HEK293T (cell line): Measurements from ENCODE around the gene TMOD1.

ENCODE experiments used
- CTCF ChIA-PET: fragments of 350-600 bp; formaldehyde crosslinking; extraction: SDS; loops from one replicate; lab custom pipeline; 2021; ENCODE audit warnings: antibody characterized with exemption, inconsistent platforms; lab: Yijun Ruan, JAX
- POLR2A ChIA-PET: fragments of 350-600 bp; formaldehyde crosslinking; extraction: SDS; loops from one replicate; lab custom pipeline; 2020; ENCODE audit warnings: antibody characterized with exemption, inconsistent platforms; lab: Yijun Ruan, JAX
- DNase-seq: peaks from one replicate; pipeline ENCODE4 v3.0.0; 2012; ENCODE audit warnings: mixed read lengths; ENCODE audit errors: extremely low spot score
- ARNT ChIP-seq: fragments of 450-650 bp; IDR thresholded peaks from 2 replicates; pipeline ENCODE4 v1.6.1; 2017; ENCODE audit warnings: mild to moderate bottlenecking
- BHLHE40 ChIP-seq: fragments of 450-650 bp; IDR thresholded peaks from 2 replicates; pipeline ENCODE4 v1.6.1; 2016; ENCODE audit warnings: mild to moderate bottlenecking, moderate library complexity, borderline replicate concordance
- CTBP1 ChIP-seq: fragments of 450-650 bp; IDR thresholded peaks from 2 replicates; pipeline ENCODE4 v1.6.1; 2016; ENCODE audit warnings: borderline replicate concordance
- ELF4 ChIP-seq: fragments of 450-650 bp; IDR thresholded peaks from 2 replicates; pipeline ENCODE4 v1.6.1; 2017; ENCODE audit warnings: antibody characterized with exemption
- FOXA1 ChIP-seq: fragments of 450-650 bp; IDR thresholded peaks from 2 replicates; pipeline ENCODE4 v1.6.1; 2016; ENCODE audit warnings: mild to moderate bottlenecking
- FOXK2 ChIP-seq: fragments of 450-650 bp; IDR thresholded peaks from 2 replicates; pipeline ENCODE4 v1.6.1; 2016; ENCODE audit warnings: mild to moderate bottlenecking
- FOXM1 ChIP-seq: fragments of 450-650 bp; IDR thresholded peaks from 2 replicates; pipeline ENCODE4 v1.6.1; 2017; ENCODE audit warnings: mild to moderate bottlenecking, borderline replicate concordance
- HDGF ChIP-seq: fragments of 450-650 bp; IDR thresholded peaks from 2 replicates; pipeline ENCODE4 v1.6.1; 2017; ENCODE audit warnings: antibody characterized with exemption, borderline replicate concordance
- L3MBTL2 ChIP-seq: fragments of 450-650 bp; conservative IDR thresholded peaks from 2 replicates; pipeline ENCODE4 v1.6.1; 2016; ENCODE audit warnings: mild to moderate bottlenecking
- LEF1 ChIP-seq: fragments of 450-650 bp; IDR thresholded peaks from 2 replicates; pipeline ENCODE4 v1.6.1; 2017; ENCODE audit warnings: mild to moderate bottlenecking, borderline replicate concordance
- NFRKB ChIP-seq: fragments of 450-650 bp; IDR thresholded peaks from 2 replicates; pipeline ENCODE4 v1.6.1; 2016; ENCODE audit warnings: mild to moderate bottlenecking, moderate library complexity
- PKNOX1 ChIP-seq: fragments of 450-650 bp; IDR thresholded peaks from 2 replicates; pipeline ENCODE4 v1.6.1; 2016
- SP1 ChIP-seq: fragments of 450-650 bp; IDR thresholded peaks from 2 replicates; pipeline ENCODE4 v1.6.1; 2017
- SUZ12 ChIP-seq: fragments of 450-650 bp; IDR thresholded peaks from 2 replicates; pipeline ENCODE4 v1.6.1; 2016; ENCODE audit warnings: mild to moderate bottlenecking
- TARDBP ChIP-seq: fragments of 450-650 bp; IDR thresholded peaks from 2 replicates; pipeline ENCODE4 v1.6.1; 2016
- ZNF384 ChIP-seq: fragments of 450-650 bp; IDR thresholded peaks from 2 replicates; pipeline ENCODE4 v1.6.1; 2016

The TMOD1 gene

DNA sequence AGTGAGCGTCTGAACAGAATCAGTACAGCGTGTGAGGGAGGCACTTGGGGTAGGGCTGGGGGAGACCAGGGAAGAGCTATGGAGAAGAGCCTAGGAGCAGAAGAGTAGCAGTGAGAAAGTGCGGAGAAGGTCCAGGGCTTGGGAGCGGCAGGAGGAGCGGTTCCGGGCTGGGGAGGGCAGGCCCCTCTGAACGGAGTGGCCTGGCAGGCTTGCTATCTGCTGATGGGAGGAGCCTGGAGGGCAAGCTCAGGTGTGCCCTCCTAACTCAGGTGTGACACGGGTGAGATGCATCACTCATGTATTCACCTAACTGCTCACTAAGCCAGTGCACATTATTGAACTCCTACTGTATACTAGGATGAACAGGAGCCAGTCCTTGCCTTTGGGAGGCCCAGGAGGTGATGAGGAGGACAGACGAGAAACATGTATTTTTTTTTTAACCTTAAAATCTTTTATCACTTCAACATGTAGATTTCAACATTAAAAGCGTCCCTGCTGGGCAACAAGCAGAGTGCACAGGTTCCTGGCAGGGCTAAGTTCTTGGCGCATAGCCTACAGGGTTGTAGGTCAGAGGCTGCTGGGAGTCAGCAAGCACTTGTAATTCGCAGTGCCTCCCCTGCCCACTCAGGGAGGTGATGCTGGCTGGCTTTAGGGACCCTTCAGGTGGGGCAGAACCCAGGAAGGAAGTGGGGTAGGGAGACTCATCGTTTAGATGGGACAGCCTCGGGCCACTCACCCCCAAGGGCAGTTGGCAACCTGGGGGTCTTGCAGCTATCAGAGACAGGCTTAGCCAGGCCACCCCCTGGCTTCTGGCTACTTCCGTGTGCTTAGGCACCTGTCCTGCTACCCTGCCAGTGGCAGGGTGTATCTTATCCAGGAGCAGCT lies 55.5 kb downstream of the TMOD1 start:
- no peak for TF ChIP-seq FOXM1
- TF ChIP-seq PKNOX1, result no peak
- no peak for TF ChIP-seq FOXA1
- TF ChIP-seq LEF1, result no peak
- TF ChIP-seq HDGF, result no peak
- no peak for TF ChIP-seq ELF4
- TF ChIP-seq BHLHE40, result no peak
- TF ChIP-seq ARNT, result no peak
- no peak for TF ChIP-seq FOXK2
- TF ChIP-seq L3MBTL2, result no peak
- no peak for TF ChIP-seq NFRKB
- no peak for TF ChIP-seq CTBP1
- no peak for TF ChIP-seq SP1
- ChIA-PET POLR2A (no interaction called here), CTCF (no interaction called here)

DNA sequence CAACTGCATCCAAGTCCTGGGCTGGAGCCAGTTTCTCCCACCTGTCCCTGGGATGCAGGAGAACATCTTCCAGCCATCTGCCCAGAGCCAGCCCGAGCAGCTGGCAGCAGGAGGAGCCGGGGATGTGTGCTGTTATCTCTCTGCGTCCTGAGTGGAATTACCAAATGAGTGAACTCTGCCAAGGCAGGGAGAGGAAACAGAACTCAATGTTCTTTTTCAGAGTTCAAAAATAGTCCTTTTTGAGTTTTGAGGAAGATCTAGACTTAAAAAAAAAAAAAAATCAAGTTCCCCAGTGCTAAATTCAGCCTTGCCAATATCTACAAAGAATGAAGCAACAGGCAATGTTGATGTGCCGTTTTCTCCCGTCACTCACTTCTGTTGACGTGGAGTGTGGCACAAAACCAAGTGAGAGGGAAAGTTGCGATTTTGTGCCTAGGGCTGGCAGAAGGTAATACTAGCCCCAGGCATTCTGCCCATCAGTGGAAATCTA lies 56.2 kb downstream of the TMOD1 start:
- CTCF ChIA-PET, result no interaction called here

More for the DNA sequence above, 55.5 kb downstream of the TMOD1 start:
- DNase-seq, result no peak

GRCh38 chr9:97558701-97559101 lies 57.2 kb downstream of the TMOD1 start:
- DNase-seq, result no peak
- ChIA-PET CTCF (no interaction called here), POLR2A (no interaction called here)
- TF ChIP-seq BHLHE40, result no peak
- TF ChIP-seq ARNT, result no peak
- no peak for TF ChIP-seq ELF4
- no peak for TF ChIP-seq SP1
- TF ChIP-seq CTBP1, result no peak
- TF ChIP-seq LEF1, result no peak
- no peak for TF ChIP-seq FOXM1
- TF ChIP-seq SUZ12, result no peak
- TF ChIP-seq TARDBP, result no peak
- no peak for TF ChIP-seq NFRKB
- TF ChIP-seq FOXA1, result no peak
- no peak for TF ChIP-seq ZNF384
- TF ChIP-seq FOXK2, result no peak
- TF ChIP-seq PKNOX1, result no peak
- no peak for TF ChIP-seq HDGF
- TF ChIP-seq L3MBTL2, result no peak

More for the DNA sequence above, 56.2 kb downstream of the TMOD1 start:
- TF ChIP-seq CTBP1, result no peak
- TF ChIP-seq BHLHE40, result no peak
- TF ChIP-seq ZNF384, result no peak
- no peak for TF ChIP-seq HDGF
- no peak for TF ChIP-seq FOXA1
- TF ChIP-seq ARNT, result no peak
- TF ChIP-seq FOXK2, result no peak
- no peak for TF ChIP-seq L3MBTL2
- no peak for TF ChIP-seq TARDBP
- no peak for TF ChIP-seq NFRKB
- TF ChIP-seq SUZ12, result no peak
- no peak for TF ChIP-seq PKNOX1
- TF ChIP-seq FOXM1, result no peak
- TF ChIP-seq SP1, result no peak
- DNase-seq, result no peak
- POLR2A ChIA-PET, result no interaction called here

DNA sequence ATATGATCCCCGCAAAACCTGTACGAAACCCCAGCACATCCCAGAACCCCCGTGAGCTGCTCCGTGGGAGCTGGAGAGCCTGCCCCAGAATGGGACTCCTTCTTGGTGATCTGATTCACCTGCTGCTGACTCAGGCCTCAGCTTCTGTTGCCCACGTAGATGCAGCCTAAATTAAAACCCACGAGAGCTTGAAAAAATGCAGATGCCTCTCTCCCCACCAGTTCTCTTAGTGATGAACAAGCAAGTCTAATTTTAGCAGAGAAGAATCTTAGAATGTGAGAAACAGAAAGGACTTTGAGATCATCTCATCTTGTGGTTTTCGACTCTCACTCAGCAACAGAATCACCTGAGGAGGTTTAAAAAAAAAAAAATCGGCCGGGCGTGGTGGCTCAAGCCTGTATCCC lies 57.6 kb downstream of the TMOD1 start:
- TF ChIP-seq HDGF (no peak), LEF1 (no peak), FOXM1 (no peak), SUZ12 (no peak), SP1 (no peak)
- DNase-seq, result no peak
- POLR2A ChIA-PET, result no interaction called here
- CTCF ChIA-PET, result no interaction called here

- no peak for TF ChIP-seq CTBP1
- TF ChIP-seq L3MBTL2, result no peak
- no peak for TF ChIP-seq TARDBP
- no peak for TF ChIP-seq FOXA1
- no peak for TF ChIP-seq PKNOX1
- TF ChIP-seq ZNF384, result no peak
- TF ChIP-seq HDGF, result no peak
- TF ChIP-seq NFRKB, result no peak
- TF ChIP-seq ELF4, result no peak
- no peak for TF ChIP-seq SUZ12
- TF ChIP-seq FOXM1, result no peak
- TF ChIP-seq ARNT, result no peak
- TF ChIP-seq LEF1, result no peak
- no peak for TF ChIP-seq BHLHE40
- no peak for TF ChIP-seq SP1
- no peak for TF ChIP-seq FOXK2
- DNase-seq, result no peak
- POLR2A ChIA-PET, result no interaction called here
- CTCF ChIA-PET, result no interaction called here
Observed at GRCh38 chr9:97560154-97560553, 58.7 kb downstream of the TMOD1 start.
